NCI-H1092 (cell line): Measurements from ENCODE around the gene INTS6.

Experiments
- DNase-seq: peaks from one replicate; lab custom pipeline; 2025; lab: John Stamatoyannopoulos, UW

INTS6 gene

GRCh38 chr13:51452361-51453206 is at the start of gene INTS6:
INTS6 (minus strand) TSS chr13:51453036; CDS start chr13:51452525, 511 bp downstream.
- DNase-seq = peak; percentile 98

- DNase-seq = no peak
These were observed 49.4 kb upstream of the INTS6 start for GRCh38 chr13:51502153-51502651.

- no peak for DNase-seq
These were observed 48.8 kb upstream of the INTS6 start for GRCh38 chr13:51501592-51502152.

- DNase-seq = no peak
These were observed 48.3 kb upstream of the INTS6 start for GRCh38 chr13:51501096-51501495.

GRCh38 chr13:51500687-51501086 is 47.9 kb upstream of the INTS6 start:
- no peak for DNase-seq

GRCh38 chr13:51499841-51500240 is 47.0 kb upstream of the INTS6 start:
- no peak for DNase-seq

GRCh38 chr13:51495316-51495715 is 42.5 kb upstream of the INTS6 start:
- DNase-seq = no peak

GRCh38 chr13:51494156-51494555 is 41.3 kb upstream of the INTS6 start:
- DNase-seq = no peak

GRCh38 chr13:51488212-51488611 is 35.4 kb upstream of the INTS6 start:
- DNase-seq = no peak

- no peak for DNase-seq
These were observed 28.8 kb upstream of the INTS6 start for GRCh38 chr13:51481656-51482055.

GRCh38 chr13:51479199-51479523 is 26.3 kb upstream of the INTS6 start:
- no peak for DNase-seq

GRCh38 chr13:51478418-51479198 is 25.8 kb upstream of the INTS6 start:
- DNase-seq = no peak

GRCh38 chr13:51477653-51478324 is 25.0 kb upstream of the INTS6 start:
- no peak for DNase-seq

- no peak for DNase-seq
These were observed 24.3 kb upstream of the INTS6 start for GRCh38 chr13:51477149-51477548.

GRCh38 chr13:51475727-51476501 is 23.1 kb upstream of the INTS6 start:
- no peak for DNase-seq

- no peak for DNase-seq
These were observed 17.0 kb upstream of the INTS6 start for GRCh38 chr13:51469790-51470189.

- DNase-seq = no peak
These were observed 14.9 kb upstream of the INTS6 start for GRCh38 chr13:51467730-51468129.

- no peak for DNase-seq
These were observed 12.3 kb upstream of the INTS6 start for GRCh38 chr13:51465124-51465523.

- DNase-seq = no peak
These were observed 4.4 kb upstream of the INTS6 start for GRCh38 chr13:51457086-51457815.

- DNase-seq = no peak
These were observed 3.7 kb upstream of the INTS6 start for GRCh38 chr13:51456510-51456909.

GRCh38 chr13:51455532-51455931 is 2.7 kb upstream of the INTS6 start:
- DNase-seq = no peak
